Sigmoid colon (tissue), 7 donors: ENCODE measurements around the gene AIRE. TPM values are rescaled to one million over a fixed set of nuclear protein-coding genes. Genes with fewer than 3 reads are reported as not detected.

Experiments used
- DNase-seq: peaks from one replicate; pipeline ENCODE4 v3.0.0-alpha.2; 2019
- H3K27ac ChIP-seq, 4 donors: fragments of 200-600 bp; sonication (generic); one replicate each; pipeline ENCODE4 v1.5.1; 2016 to 2019; ENCODE audit warnings: mild to moderate bottlenecking in 1 of 4
- H3K27me3 ChIP-seq, 3 donors: fragments of 200-600 bp; sonication (generic); one replicate each; pipeline ENCODE4 v1.5.1; 2019; ENCODE audit warnings: mild to moderate bottlenecking in 1 of 3
- H3K36me3 ChIP-seq, 4 donors: fragments of 200-600 bp; sonication (generic); one replicate each; pipeline ENCODE4 v1.5.1; 2016 to 2019
- H3K4me1 ChIP-seq, 4 donors: fragments of 200-600 bp; sonication (generic); one replicate each; pipeline ENCODE4 v1.5.1; 2017 to 2019
- H3K4me3 ChIP-seq, 4 donors: fragments of 200-600 bp; sonication (generic); one replicate each; pipeline ENCODE4 v1.5.1; 2017 to 2019; ENCODE audit warnings: mild to moderate bottlenecking in 2 of 4, moderate library complexity in 1 of 4
- H3K9me3 ChIP-seq, 4 donors: fragments of 200-600 bp in 3 of 4; sonication (generic) in 3 of 4; one replicate each; pipeline versions ENCODE4 v1.5.1 to v1.6.1; 2013 to 2019
- CTCF ChIP-seq, 4 experiments: fragments of 450-650 bp in 3 of 4; fragments of 200-600 bp in 1 of 4; IDR thresholded peaks; one replicate each; pipeline ENCODE4 v1.5.1; 2016 to 2019; ENCODE audit warnings: antibody characterized with exemption in 4 of 4, mild to moderate bottlenecking in 3 of 4, moderate library complexity in 2 of 4
- EP300 ChIP-seq, 4 donors: sonication (generic); formaldehyde crosslinking; IDR thresholded peaks; one replicate each; pipeline ENCODE4 v1.6.1; 2017; ENCODE audit warnings: antibody characterized with exemption in 4 of 4
- POLR2A ChIP-seq, 2 donors: fragments of 450-650 bp; IDR thresholded peaks; one replicate each; pipeline ENCODE4 v1.6.1; 2016; ENCODE audit warnings: antibody characterized with exemption in 2 of 2, mild to moderate bottlenecking in 2 of 2, moderate library complexity in 2 of 2
- POLR2AphosphoS5 ChIP-seq, 4 donors: sonication (generic); formaldehyde crosslinking; IDR thresholded peaks; one replicate each; pipeline ENCODE4 v1.6.1; 2017; ENCODE audit warnings: antibody characterized with exemption in 4 of 4
- WGBS, 2 donors: extraction: QIAGEN DNeasy Blood & Tissue Kit; methylation state at CpG; one replicate each; pipeline ENCODE4 v1.1.7; 2013; 5-methylcytosine and 5-hydroxymethylcytosine counted together
- intact Hi-C: fragments of 100-400 bp; cut with DNase I; formaldehyde crosslinking; loops from one replicate; pipeline ENCODE4 v1.15.1; 2023
- polyA plus RNA-seq, 3 donors: library from polyadenylated mRNA; stranded (reverse); fragments of 200-250 nt; gene quantifications; one replicate each; pipeline ENCODE4 v1.2.3, GENCODE V29; 2013
- total RNA-seq, 4 donors: library from RNA; depleted of rRNA; stranded (reverse); fragments of >200 nt; gene quantifications; one replicate each; pipeline ENCODE4 v1.1.0, GENCODE V29; 2016
- donor health status: healthy with polysubstance abuse.
- donor health status: Bipolar disorder and iron deficiency.
- donor health status: healthy.

AIRE gene
- total and polyA plus RNA-seq, 7 donors, result 0.61 TPM; not detected in 6

- Histone ChIP-seq H3K9me3 (peaks cover 0 to 3% (median 0%) of the 10 kb centered on the region in 4 donors), H3K36me3 (no peaks in the 10 kb centered on the region), H3K4me3 (no peak overlapping the region), H3K27ac (no peak overlapping the region), H3K27me3 (peaks cover 0 to 19% (median 4%) of the 10 kb centered on the region in 3 donors), H3K4me1 (no peaks in the 10 kb centered on the region)
- WGBS, 2 donors, result 88 to 91% methylated on average over 4 of the region's 4 CpGs
- intact Hi-C loops, result no loop called here
- TF ChIP-seq POLR2AphosphoS5 (IDR thresholded peaks at IDR 0.05), result no peak
- TF ChIP-seq POLR2A (IDR thresholded peaks at IDR 0.05), result no peak
- no peak for TF ChIP-seq EP300 (IDR thresholded peaks at IDR 0.05)
- no peak for TF ChIP-seq CTCF (IDR thresholded peaks at IDR 0.05)
- DNase-seq, result no peak
Measured at GRCh38 chr21:44263768-44264167, 21.9 kb upstream of the AIRE start.

DNA sequence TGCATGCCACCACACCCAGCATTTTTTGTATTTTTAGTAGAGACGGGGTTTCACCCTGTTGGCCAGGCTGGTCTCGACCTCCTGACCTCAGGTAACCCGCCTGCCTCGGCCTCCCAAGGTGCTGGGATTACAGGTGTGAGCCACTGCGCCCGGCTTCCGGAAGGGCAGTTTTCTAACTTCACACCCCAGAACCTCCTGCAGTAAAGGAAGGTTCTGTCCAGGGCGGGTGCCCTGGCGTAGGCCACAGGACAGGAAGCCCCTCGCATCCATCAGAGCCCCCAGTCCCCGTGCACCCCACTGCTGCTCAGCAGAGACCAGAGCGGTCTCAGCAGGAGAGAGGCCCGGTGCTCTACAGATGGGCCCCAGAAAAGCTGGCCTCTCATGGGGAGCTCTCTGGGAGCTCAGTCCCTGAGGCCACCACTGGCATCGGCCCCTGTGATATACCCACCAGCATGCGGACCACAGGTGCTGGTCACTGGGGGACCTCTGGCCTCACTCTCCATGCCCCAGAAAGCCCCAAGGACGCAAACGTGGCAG is 19.9 kb upstream of the AIRE start:
- WGBS, 2 donors, result 90 to 93% methylated on average over 17 of the region's 17 CpGs
- H3K4me3 ChIP-seq, result no peak overlapping the region
- H3K27ac ChIP-seq, result no peak overlapping the region
- H3K9me3 ChIP-seq, result no peaks in the 10 kb centered on the region
- no peak for DNase-seq
- intact Hi-C loops, result no loop called here
- no peaks in the 10 kb centered on the region for H3K36me3 ChIP-seq
- no peaks in the 10 kb centered on the region for H3K4me1 ChIP-seq
- peaks cover 0 to 19% (median 4%) of the 10 kb centered on the region in 3 donors for H3K27me3 ChIP-seq
- TF ChIP-seq EP300 (IDR thresholded peaks at IDR 0.05), result no peak
- no peak for TF ChIP-seq CTCF (IDR thresholded peaks at IDR 0.05)
- no peak for TF ChIP-seq POLR2A (IDR thresholded peaks at IDR 0.05)
- TF ChIP-seq POLR2AphosphoS5 (IDR thresholded peaks at IDR 0.05), result no peak

DNA sequence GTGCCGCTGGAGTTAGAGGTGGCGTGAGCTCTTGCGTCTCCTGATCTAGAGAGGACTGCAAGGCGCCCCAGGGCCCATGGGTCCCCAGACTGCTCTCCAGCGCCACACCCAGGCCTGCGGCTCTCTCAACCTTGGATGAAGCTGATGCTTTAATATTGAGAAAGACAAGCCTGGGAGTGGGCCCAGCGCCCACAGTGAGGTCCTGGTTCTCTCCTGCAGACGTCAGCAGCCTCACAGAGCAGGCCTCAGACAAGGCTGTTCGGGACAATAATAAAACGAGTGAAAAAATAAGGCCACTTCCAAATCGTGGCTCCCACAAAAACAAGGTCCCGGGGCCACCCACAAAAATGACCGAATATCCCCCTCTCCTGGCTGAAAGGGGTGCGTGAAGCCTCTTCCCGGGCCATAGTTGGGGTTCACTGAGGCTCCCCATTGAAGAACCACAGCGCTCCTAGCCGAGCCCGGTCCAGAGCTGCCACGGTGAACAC is 18.0 kb upstream of the AIRE start:
- WGBS, 2 donors, result 79 to 82% methylated on average over 19 of the region's 19 CpGs
- intact Hi-C loops, result no loop called here
- H3K4me3 ChIP-seq, result no peak overlapping the region
- H3K9me3 ChIP-seq, result no peaks in the 10 kb centered on the region
- H3K4me1 ChIP-seq, result no peaks in the 10 kb centered on the region
- TF ChIP-seq CTCF (IDR thresholded peaks at IDR 0.05) (no peak), EP300 (IDR thresholded peaks at IDR 0.05) (no peak), POLR2AphosphoS5 (IDR thresholded peaks at IDR 0.05) (no peak), POLR2A (IDR thresholded peaks at IDR 0.05) (no peak)
- peaks cover 0 to 9% (median 1%) of the 10 kb centered on the region in 3 donors for H3K27me3 ChIP-seq
- DNase-seq, result no peak
- no peaks in the 10 kb centered on the region for H3K36me3 ChIP-seq
- no peak overlapping the region for H3K27ac ChIP-seq

DNA sequence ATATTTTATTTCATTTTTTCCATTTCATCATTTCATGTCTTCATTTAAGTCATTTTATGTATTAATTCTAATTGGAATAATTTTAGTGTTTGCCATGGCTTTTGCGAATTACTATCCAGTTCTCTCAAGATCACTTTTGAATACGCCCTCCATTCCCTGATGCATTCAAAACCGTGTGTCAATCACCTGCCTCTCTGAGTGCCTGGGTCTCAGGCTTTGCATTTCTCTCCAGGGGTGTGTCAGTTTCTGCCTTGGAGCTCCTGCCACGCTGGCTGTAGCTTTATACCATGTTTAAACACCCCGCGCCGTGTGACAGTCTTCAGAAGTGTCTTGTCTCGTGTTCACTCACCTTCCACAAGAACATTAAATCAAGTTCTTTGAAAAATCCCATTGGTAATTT is 16.6 kb upstream of the AIRE start:
- DNase-seq, result no peak
- TF ChIP-seq POLR2AphosphoS5 (IDR thresholded peaks at IDR 0.05) (no peak), CTCF (IDR thresholded peaks at IDR 0.05) (no peak), POLR2A (IDR thresholded peaks at IDR 0.05) (no peak), EP300 (IDR thresholded peaks at IDR 0.05) (no peak)
- no peaks in the 10 kb centered on the region for H3K27me3 ChIP-seq
- WGBS, 2 donors, result 79 to 85% methylated on average over 8 of the region's 8 CpGs
- no peaks in the 10 kb centered on the region for H3K36me3 ChIP-seq
- H3K4me3 ChIP-seq, result no peak overlapping the region
- intact Hi-C loops, result no loop called here
- H3K4me1 ChIP-seq, result no peaks in the 10 kb centered on the region
- no peak overlapping the region for H3K27ac ChIP-seq
- no peaks in the 10 kb centered on the region for H3K9me3 ChIP-seq
